GM23248 (cell line): ENCODE results near the gene NFKB1. TPM values are rescaled to one million over a fixed set of nuclear protein-coding genes. Genes with fewer than 3 reads are reported as not detected.

Experiments used
- DNase-seq: peaks from one replicate; pipeline ENCODE4 v3.0.0-alpha.2; 2015
- H2AFZ ChIP-seq: fragments of 200-600 bp; sonication (generic); 2 replicates; pipeline ENCODE4 v1.6.1; 2016; ENCODE audit warnings: antibody characterized with exemption
- H3F3A ChIP-seq: fragments of 200-600 bp; sonication (generic); 2 replicates; pipeline ENCODE4 v1.6.1; 2016; ENCODE audit warnings: mild to moderate bottlenecking, antibody characterized with exemption, mixed run types; ENCODE audit not compliant: insufficient read depth
- H3K27ac ChIP-seq: fragments of 200-600 bp; sonication (generic); 2 replicates; pipeline ENCODE4 v1.5.1; 2016; ENCODE audit warnings: mild to moderate bottlenecking
- H3K27me3 ChIP-seq: fragments of 200-600 bp; sonication (generic); replicated peaks from 2 replicates; pipeline ENCODE4 v1.6.1; 2016; ENCODE audit warnings: mild to moderate bottlenecking; ENCODE audit not compliant: insufficient read depth
- H3K36me3 ChIP-seq: fragments of 200-600 bp; sonication (generic); 2 replicates; pipeline ENCODE4 v1.6.1; 2016; ENCODE audit warnings: low read depth, mild to moderate bottlenecking
- H3K4me1 ChIP-seq: fragments of 200-600 bp; sonication (generic); 2 replicates; pipeline ENCODE4 v1.6.1; 2016; ENCODE audit warnings: mild to moderate bottlenecking; ENCODE audit not compliant: insufficient read depth
- H3K4me2 ChIP-seq: fragments of 200-600 bp; sonication (generic); one replicate; pipeline ENCODE4 v1.6.1; 2016; ENCODE audit warnings: mild to moderate bottlenecking; ENCODE audit not compliant: unreplicated experiment
- H3K4me3 ChIP-seq: fragments of 200-600 bp; sonication (generic); 2 replicates; pipeline ENCODE4 v1.5.1; 2016; ENCODE audit warnings: mild to moderate bottlenecking
- H3K79me2 ChIP-seq: fragments of 200-600 bp; sonication (generic); 2 replicates; pipeline ENCODE4 v1.6.1; 2016; ENCODE audit warnings: mild to moderate bottlenecking; ENCODE audit not compliant: insufficient read depth
- H3K9ac ChIP-seq: fragments of 200-600 bp; sonication (generic); 2 replicates; pipeline ENCODE4 v1.6.1; 2016; ENCODE audit warnings: mild to moderate bottlenecking
- H3K9me2 ChIP-seq: fragments of 200-600 bp; sonication (generic); 2 replicates; pipeline ENCODE4 v1.6.1; 2016; ENCODE audit warnings: mixed run types, mild to moderate bottlenecking, moderate library complexity; ENCODE audit not compliant: insufficient read depth
- H3K9me3 ChIP-seq: fragments of 200-600 bp; sonication (generic); one replicate; pipeline ENCODE4 v1.6.1; 2017; ENCODE audit warnings: low read depth
- H4K20me1 ChIP-seq: fragments of 200-600 bp; sonication (generic); 2 replicates; pipeline ENCODE4 v1.6.0; 2016; ENCODE audit not compliant: insufficient read depth
- EZH2 ChIP-seq: fragments of 200-600 bp; sonication (generic); IDR thresholded peaks from 2 replicates; pipeline ENCODE4 v1.6.1; 2018; ENCODE audit warnings: antibody characterized with exemption, mild to moderate bottlenecking; ENCODE audit not compliant: insufficient read depth, poor library complexity, severe bottlenecking
- EZH2phosphoT487 ChIP-seq: fragments of 200-600 bp; sonication (generic); IDR thresholded peaks from 2 replicates; pipeline ENCODE4 v1.6.1; 2018; ENCODE audit warnings: antibody characterized with exemption, moderate library complexity, mild to moderate bottlenecking, low read depth; ENCODE audit not compliant: insufficient read depth
- WGBS, 2 experiments: methylation state at CpG; one replicate each; pipeline ENCODE4 v1.1.6; 2015 to 2017; ENCODE audit warnings: low lambda C conversion rate in 2 of 2, low coverage in 1 of 2; ENCODE audit errors: missing lambda C conversion rate in 2 of 2; 5-methylcytosine and 5-hydroxymethylcytosine counted together
- in situ Hi-C: fragments of 300-500 bp; cut with MboI; formaldehyde crosslinking; loops from 2 replicates; pipeline ENCODE4 v1.15.0; 2020
- polyA plus RNA-seq: library from polyadenylated mRNA; unstranded; fragments of >200 nt; fragmentation: Nextera tagmentation; extraction: Ambion mirVana; gene quantifications from 2 replicates; pipeline ENCODE4 v1.2.1, GENCODE V29; 2016
- total RNA-seq: library from RNA; depleted of rRNA; stranded (reverse); fragments of >200 nt; shearing (Covaris generic); gene quantifications from 2 replicates; pipeline ENCODE4 v1.2.3, GENCODE V29; 2014

NFKB1 gene
- total and polyA plus RNA-seq, 2 experiments from 2014 or later, result 5.8 to 30.2 TPM

- in situ Hi-C loops, result no loop called here
- no peak overlapping the region for H2AFZ ChIP-seq
- no peak for DNase-seq
- peaks cover 3% of the 10 kb centered on the region; the same call in 1 of the 2 replicates for H3K36me3 ChIP-seq
- H3K9ac ChIP-seq, result no peak overlapping the region
- TF ChIP-seq EZH2phosphoT487 (no peak), EZH2 (no peak)
- no peaks in the 10 kb centered on the region for H3K27me3 ChIP-seq
- H4K20me1 ChIP-seq, result no peaks in the 10 kb centered on the region
- no peak overlapping the region for H3K27ac ChIP-seq
- H3K9me3 ChIP-seq, result no peaks in the 10 kb centered on the region
- H3K9me2 ChIP-seq, result no peaks in the 10 kb centered on the region
- no peak overlapping the region for H3K4me3 ChIP-seq
- 84 to 87% methylated on average over 3 of the region's 3 CpGs for WGBS, 2 experiments
- H3K4me2 ChIP-seq, result no peak overlapping the region
- peaks cover 25% of the 10 kb centered on the region for H3K4me1 ChIP-seq
- H3K79me2 ChIP-seq, result peaks cover 46% of the 10 kb centered on the region
- H3F3A ChIP-seq, result no peaks in the 10 kb centered on the region
Observed at GRCh38 chr4:102572452-102572851, 71.3 kb downstream of the NFKB1 start.

DNA sequence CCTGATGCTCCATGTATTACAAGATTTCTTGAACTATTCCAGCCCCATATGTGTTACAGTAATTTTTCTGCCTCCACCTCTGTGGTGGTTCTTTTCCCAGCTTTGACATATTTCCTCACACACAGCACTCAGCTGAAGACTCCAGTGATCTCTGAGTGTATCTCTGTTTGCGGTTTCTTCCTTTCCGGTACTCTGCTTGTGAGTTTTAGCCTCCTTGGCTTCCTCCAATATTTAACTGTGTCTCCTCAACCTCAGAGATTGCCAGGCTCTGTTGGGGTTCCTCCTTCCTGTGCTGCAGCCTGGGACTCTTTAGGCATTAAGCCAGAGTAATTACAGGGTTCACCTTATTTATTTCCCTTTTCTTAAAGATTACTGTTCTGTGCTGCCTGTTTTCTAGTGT is 73.2 kb downstream of the NFKB1 start:
- no peak overlapping the region for H2AFZ ChIP-seq
- H3K9ac ChIP-seq, result no peak overlapping the region
- H3K27ac ChIP-seq, result no peak overlapping the region
- WGBS, 2 experiments, result 68 to 91% methylated on average over 2 of the region's 2 CpGs
- no peaks in the 10 kb centered on the region for H3F3A ChIP-seq
- in situ Hi-C loops, result no loop called here
- no peak for DNase-seq
- peaks cover 16% of the 10 kb centered on the region for H3K4me1 ChIP-seq
- peaks cover 14% of the 10 kb centered on the region; the same call in 1 of the 2 replicates for H3K36me3 ChIP-seq
- H3K9me2 ChIP-seq, result no peaks in the 10 kb centered on the region
- H3K27me3 ChIP-seq, result no peaks in the 10 kb centered on the region
- TF ChIP-seq EZH2phosphoT487 (no peak), EZH2 (no peak)
- H3K9me3 ChIP-seq, result no peaks in the 10 kb centered on the region
- no peaks in the 10 kb centered on the region for H4K20me1 ChIP-seq
- no peak overlapping the region for H3K4me3 ChIP-seq
- no peak overlapping the region for H3K4me2 ChIP-seq
- H3K79me2 ChIP-seq, result peaks cover 31% of the 10 kb centered on the region

DNA sequence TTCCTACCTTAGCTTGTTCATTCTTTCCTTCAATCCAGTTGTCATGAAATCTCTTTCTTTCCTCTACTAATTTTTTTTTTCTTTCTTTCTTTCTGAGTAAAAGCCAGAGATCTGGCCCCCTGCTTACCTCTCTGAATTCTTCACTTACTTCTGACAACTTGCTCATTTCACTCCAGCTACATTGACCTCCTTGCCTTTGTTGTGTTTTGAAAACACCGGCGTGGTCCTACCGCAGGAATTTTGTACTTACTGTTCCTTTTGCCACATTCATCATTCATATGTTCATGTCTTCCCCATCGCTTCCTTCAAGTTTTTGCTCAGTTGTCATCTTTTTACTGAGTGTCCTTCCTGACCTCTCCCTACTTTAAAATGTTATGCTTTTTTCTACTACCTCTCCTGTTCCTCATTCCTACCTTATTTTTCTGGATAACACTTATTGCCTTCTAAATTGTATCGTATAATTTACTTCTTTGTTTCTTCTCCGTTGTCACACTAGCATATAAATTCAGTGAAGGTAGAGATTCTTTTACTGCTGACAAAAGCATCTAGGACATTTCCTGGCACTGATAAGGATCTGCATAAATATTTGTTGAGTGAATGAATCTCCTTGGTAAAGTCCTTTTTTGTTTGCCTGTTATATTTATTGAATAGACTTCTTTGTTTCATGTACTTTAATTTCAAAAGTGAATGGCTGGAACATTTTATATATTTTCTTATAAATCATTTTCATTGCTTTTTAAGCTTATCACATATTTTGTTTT is 74.4 kb downstream of the NFKB1 start:
- Histone ChIP-seq H3K9me3 (no peaks in the 10 kb centered on the region), H3F3A (no peaks in the 10 kb centered on the region), H4K20me1 (no peaks in the 10 kb centered on the region), H3K27ac (no peak overlapping the region), H3K4me1 (peaks cover 11% of the 10 kb centered on the region), H2AFZ (no peak overlapping the region), H3K27me3 (no peaks in the 10 kb centered on the region), H3K79me2 (peaks cover 31% of the 10 kb centered on the region), H3K4me3 (no peak overlapping the region), H3K9ac (no peak overlapping the region), H3K4me2 (peak overlapping the region; percentile 1), H3K36me3 (peaks cover 20% of the 10 kb centered on the region), H3K9me2 (no peaks in the 10 kb centered on the region)
- DNase-seq, result no peak
- 94 to 95% methylated on average over 6 of the region's 6 CpGs for WGBS, 2 experiments
- TF ChIP-seq EZH2phosphoT487, result no peak
- no peak for TF ChIP-seq EZH2
- in situ Hi-C loops, result no loop called here

DNA sequence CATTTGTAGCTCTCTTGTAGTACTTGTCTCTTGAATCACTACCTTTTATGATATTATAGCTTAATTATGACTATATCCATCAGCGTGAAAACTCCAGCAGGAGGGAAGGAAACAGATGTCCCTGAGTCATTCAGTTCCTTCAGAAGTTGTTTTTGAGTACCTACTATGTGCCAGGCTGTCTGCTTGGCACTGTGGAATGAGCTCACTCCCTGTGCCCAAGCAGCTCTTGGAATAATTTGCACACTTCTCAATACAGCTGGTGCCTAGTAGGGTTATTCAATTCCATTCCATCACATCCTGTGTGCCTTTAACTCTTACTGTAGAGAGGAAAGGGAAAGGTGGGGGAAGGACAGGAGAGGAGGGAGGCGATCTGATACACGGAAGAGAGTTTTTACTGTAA is 77.1 kb downstream of the NFKB1 start:
- Histone ChIP-seq H3K9me3 (no peaks in the 10 kb centered on the region), H3K27me3 (no peaks in the 10 kb centered on the region), H3K27ac (no peak overlapping the region), H3K79me2 (peaks cover 17% of the 10 kb centered on the region), H3K4me3 (no peak overlapping the region), H2AFZ (no peak overlapping the region), H4K20me1 (no peaks in the 10 kb centered on the region), H3K9me2 (no peaks in the 10 kb centered on the region), H3F3A (no peaks in the 10 kb centered on the region), H3K36me3 (peaks cover 41% of the 10 kb centered on the region), H3K9ac (no peak overlapping the region), H3K4me1 (peaks cover 11% of the 10 kb centered on the region), H3K4me2 (no peak overlapping the region)
- no peak for DNase-seq
- TF ChIP-seq EZH2 (no peak), EZH2phosphoT487 (no peak)
- in situ Hi-C loops, result no loop called here
- 94 to 100% methylated on average over 3 of the region's 3 CpGs for WGBS, 2 experiments
